ENCODE data around the gene NDUFA12. TPM values are rescaled to one million over a fixed set of nuclear protein-coding genes. Genes with fewer than 3 reads are reported as not detected.

NDUFA12 gene
- total and polyA plus RNA-seq, 12 donors, result 84.0 to 297 (median 119) TPM

DNA sequence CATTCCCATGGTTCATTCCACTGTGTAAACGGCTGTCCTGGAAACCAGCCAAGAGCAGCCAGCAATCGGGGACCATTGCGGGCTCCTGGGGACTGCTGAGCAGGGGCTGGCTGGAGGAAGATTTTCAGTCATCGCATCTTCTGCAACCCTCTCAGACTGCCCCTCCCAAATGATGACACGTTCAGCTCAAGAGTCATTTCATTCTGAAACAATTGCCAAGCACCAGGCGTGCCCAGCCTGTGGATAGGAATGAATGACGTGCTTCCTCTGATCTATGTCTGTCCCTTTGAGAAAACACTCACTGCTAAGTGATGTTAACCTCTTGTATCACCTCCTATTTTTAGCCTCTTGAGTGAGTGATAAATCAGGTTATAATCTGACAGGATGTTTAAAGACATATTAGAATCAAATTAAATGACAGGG, 62.0 kb downstream of the NDUFA12 start:
- H3K9me3 ChIP-seq (replicated peaks in 1 of 3), result no peaks in the 10 kb centered on the region
- intact Hi-C loops (cut with DNase I), result no loop called here
- TF ChIP-seq POLR2A (IDR thresholded peaks at IDR 0.05), result no peak
- TF ChIP-seq, protein P1, sequence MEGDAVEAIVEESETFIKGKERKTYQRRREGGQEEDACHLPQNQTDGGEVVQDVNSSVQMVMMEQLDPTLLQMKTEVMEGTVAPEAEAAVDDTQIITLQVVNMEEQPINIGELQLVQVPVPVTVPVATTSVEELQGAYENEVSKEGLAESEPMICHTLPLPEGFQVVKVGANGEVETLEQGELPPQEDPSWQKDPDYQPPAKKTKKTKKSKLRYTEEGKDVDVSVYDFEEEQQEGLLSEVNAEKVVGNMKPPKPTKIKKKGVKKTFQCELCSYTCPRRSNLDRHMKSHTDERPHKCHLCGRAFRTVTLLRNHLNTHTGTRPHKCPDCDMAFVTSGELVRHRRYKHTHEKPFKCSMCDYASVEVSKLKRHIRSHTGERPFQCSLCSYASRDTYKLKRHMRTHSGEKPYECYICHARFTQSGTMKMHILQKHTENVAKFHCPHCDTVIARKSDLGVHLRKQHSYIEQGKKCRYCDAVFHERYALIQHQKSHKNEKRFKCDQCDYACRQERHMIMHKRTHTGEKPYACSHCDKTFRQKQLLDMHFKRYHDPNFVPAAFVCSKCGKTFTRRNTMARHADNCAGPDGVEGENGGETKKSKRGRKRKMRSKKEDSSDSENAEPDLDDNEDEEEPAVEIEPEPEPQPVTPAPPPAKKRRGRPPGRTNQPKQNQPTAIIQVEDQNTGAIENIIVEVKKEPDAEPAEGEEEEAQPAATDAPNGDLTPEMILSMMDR (IDR thresholded peaks at IDR 0.05), result no peak
- WGBS, 4 donors, result 28 to 39% (median 36%) methylated on average over 7 of the region's 7 CpGs
- no peaks in the 10 kb centered on the region for H3K27me3 ChIP-seq
- H3K27ac ChIP-seq, result no peak overlapping the region
- peak; percentile 16 to 85 (median 35) for DNase-seq
- H3K4me1 ChIP-seq (replicated peaks in 1 of 2), result no peaks in the 10 kb centered on the region
- no peaks in the 10 kb centered on the region for H3K36me3 ChIP-seq (replicated peaks in 1 of 2)
- H3K4me3 ChIP-seq, result no peak overlapping the region

DNA sequence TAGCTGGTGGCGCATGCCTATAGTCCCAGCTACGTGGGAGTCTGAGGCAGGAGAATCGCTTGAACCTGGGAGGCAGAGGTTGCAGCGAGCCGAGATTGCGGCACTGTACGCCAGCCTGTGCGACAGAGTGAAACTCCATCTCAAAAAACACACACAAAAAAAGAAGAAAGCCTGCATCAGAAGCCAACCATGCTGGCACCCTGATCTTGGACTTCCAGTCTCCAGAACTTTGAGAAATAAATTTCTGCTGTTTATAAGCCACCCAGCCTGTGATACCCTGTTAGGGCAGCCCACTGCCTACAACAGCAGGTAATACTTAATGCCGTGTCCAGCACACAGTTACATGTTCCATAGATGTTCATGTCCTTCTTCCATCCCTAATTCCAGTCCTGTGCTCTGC, 62.7 kb downstream of the NDUFA12 start:
- intact Hi-C loops (cut with DNase I), result no loop called here
- no peak overlapping the region for H3K27ac ChIP-seq
- no peak for TF ChIP-seq POLR2A (IDR thresholded peaks at IDR 0.05)
- TF ChIP-seq, protein P1 (IDR thresholded peaks at IDR 0.05), result no peak

DNA sequence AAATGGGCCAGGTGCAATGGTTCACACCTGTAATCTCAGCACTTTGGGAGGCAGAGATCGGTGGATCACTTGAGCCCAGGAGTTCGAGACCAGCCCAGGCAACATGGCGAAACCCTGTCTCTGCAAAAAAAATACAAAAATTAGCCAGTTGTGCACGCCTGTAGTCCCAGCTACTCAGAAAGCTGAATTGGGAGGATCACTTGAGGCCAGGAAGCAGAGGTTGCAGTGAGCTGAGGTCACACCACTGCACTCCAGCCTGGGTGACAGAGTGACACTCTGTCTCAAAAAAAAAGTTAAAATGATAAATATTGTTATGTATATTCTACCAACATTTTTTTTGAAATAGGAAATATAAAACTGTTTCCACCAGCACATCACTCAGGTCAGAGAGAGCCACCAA, 64.9 kb downstream of the NDUFA12 start:
- DNase-seq, result no peak
- WGBS, 4 donors, result 82 to 94% (median 90%) methylated on average over 4 of the region's 4 CpGs
- H3K36me3 ChIP-seq (replicated peaks in 1 of 2), result no peaks in the 10 kb centered on the region
- intact Hi-C loops (cut with DNase I), result no loop called here
- no peak overlapping the region for H3K27ac ChIP-seq
- no peaks in the 10 kb centered on the region for H3K9me3 ChIP-seq (replicated peaks in 1 of 3)
- H3K4me1 ChIP-seq (replicated peaks in 1 of 2), result no peaks in the 10 kb centered on the region
- TF ChIP-seq POLR2A (IDR thresholded peaks at IDR 0.05), result no peak
- TF ChIP-seq, protein P1 (IDR thresholded peaks at IDR 0.05), result no peak
- no peaks in the 10 kb centered on the region for H3K27me3 ChIP-seq
- H3K4me3 ChIP-seq, result no peak overlapping the region

More for the DNA sequence above, 62.7 kb downstream of the NDUFA12 start:
- WGBS, 4 donors, result 94 to 98% (median 96%) methylated on average over 9 of the region's 9 CpGs
- no peaks in the 10 kb centered on the region for H3K4me1 ChIP-seq (replicated peaks in 1 of 2)
- no peaks in the 10 kb centered on the region for H3K36me3 ChIP-seq (replicated peaks in 1 of 2)
- H3K27me3 ChIP-seq, result no peaks in the 10 kb centered on the region
- DNase-seq, result no peak
- no peak overlapping the region for H3K4me3 ChIP-seq
- no peaks in the 10 kb centered on the region for H3K9me3 ChIP-seq (replicated peaks in 1 of 3)

DNA sequence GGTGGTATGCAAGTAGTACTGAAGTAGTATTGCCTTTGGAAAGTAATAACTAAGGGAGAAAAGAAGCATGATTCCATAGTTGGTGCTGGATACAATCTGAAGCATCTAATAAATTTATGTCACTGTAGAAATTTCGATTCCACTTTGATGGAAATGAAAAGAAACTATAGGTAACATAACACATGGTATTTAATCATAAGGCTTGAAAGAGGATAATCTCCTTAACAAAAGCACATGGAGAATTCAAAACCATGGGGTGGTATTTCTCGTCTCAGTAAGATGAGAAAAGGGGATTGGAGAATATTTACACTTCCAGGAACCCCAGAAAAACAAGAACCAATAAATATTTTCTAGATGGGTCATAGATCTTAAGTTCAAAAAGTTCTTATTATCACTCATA, 72.7 kb downstream of the NDUFA12 start:
- no peak for DNase-seq
- TF ChIP-seq, protein P1 (IDR thresholded peaks at IDR 0.05), result no peak
- TF ChIP-seq POLR2A (IDR thresholded peaks at IDR 0.05), result no peak
- intact Hi-C loops (cut with DNase I), result no loop called here
- no peak overlapping the region for H3K4me3 ChIP-seq
- WGBS, 4 donors, result 67 to 85% (median 69%) methylated on average over 2 of the region's 2 CpGs
- no peaks in the 10 kb centered on the region for H3K36me3 ChIP-seq (replicated peaks in 1 of 2)
- H3K4me1 ChIP-seq (replicated peaks in 1 of 2), result no peaks in the 10 kb centered on the region
- H3K27me3 ChIP-seq, result no peaks in the 10 kb centered on the region
- no peak overlapping the region for H3K27ac ChIP-seq
- H3K9me3 ChIP-seq (replicated peaks in 1 of 3), result no peaks in the 10 kb centered on the region

Data from adrenal gland (tissue), 12 donors.